Activated CD8-positive, alpha-beta memory T cell treated with anti-CD3 and anti-CD28 coated beads, Interleukin-2, amount 50 U/mL, for 24 hours (primary cell): ENCODE measurements around the gene ADGB.

Experiments
- DNase-seq: peaks from one replicate; pipeline ENCODE4 v3.0.0-alpha.2; 2020; ENCODE audit errors: extremely low read depth

ADGB gene

DNA sequence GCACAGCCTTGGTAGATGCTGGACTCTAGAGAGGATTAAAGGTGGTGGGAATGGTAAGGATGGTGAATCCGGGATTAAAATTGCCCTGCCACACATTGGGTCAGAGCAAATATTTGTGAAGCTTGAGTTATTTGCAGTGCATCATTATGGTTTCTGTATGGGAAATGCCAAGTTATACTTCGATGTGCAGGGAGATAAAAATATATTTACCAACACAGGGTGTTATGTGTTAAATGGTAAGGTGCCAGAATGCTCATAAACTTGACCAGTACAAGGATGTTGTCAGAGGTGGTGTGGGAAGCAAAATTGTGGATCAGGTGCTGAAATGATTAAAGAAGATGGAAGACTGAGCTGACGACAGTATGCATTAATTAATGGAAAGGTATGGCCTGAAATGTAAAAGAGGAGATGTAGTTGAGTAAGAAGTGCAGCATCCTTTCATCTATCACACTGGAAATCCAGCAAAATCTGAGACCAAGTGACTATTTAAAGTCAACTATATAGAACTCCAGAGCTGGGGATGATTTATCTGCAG is 262.3 kb downstream of the ADGB start:
- DNase-seq: no peak

DNA sequence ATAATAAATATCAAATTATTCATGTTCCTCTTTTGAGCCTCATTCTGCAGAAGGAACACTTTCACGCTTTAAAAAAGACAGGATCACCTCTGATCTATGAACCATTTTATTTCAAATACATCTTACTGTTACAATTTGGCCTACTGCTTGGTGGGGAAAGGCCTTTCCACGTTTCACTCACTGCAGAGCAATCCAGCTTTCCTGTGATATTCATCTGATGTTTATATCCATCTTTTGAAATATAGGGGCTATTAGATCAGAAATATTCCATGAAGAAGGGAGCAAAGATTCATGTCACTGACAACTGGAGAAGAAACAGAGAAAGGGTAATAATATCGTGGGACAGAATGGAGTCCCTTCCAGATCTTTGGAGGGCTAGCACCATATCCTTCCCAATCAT is 262.9 kb downstream of the ADGB start:
- no peak for DNase-seq

DNA sequence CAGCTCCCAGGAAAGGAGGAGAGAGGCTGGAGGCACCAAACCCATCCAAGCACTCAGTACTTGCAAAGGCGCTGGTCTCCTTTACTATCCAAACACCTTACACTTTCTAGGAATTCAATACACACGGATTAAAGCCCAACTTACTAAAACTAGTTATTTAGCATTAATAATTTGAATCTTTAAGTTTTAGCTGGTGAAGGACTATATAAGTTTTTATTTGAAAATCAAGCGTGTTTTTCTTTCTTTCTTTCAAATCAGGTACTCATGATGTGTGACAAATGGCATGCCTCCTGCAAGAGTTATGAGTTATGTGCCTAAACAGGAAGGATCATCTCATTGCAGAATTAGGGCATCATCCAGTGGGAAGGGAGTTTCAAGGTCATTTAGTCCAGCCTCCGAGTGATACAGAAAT is 263.7 kb downstream of the ADGB start:
- no peak for DNase-seq

DNA sequence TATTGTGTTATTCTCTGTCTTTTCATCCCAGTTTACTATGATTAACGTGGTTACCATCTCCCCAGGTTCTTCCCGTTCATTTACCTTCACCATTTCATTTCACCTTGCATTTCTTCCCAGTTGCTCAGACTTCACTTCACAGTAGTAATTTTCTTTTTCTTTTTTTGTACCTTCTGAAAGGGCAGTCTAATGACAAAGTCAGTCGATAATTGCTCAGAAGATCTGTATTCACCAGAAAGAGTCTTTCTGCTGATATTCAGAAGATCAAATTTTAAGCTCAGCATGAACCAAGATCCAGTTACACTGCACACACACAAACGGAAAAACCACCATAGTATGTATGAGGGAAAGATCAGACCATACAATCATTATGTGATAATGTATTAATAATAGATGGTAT is 265.5 kb downstream of the ADGB start:
- no peak for DNase-seq

DNA sequence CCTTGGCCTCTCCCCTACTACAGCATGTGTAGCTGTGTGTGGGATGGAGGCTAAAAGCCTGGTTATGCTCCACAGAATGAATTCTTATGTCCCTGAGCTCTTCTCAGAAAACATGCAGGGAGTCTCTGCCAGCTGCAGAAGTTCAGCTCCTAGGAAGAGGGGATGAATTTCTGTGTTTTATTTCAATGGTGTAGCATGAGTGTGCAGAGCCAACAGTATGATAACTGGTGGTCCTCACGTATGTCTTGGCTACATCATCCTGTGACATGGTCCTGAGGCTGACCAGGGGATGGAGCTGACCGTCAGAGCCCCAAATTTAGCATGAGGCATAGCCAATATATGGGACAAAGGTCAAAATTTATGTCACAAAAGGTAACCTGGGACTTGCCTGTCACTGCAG is 266.1 kb downstream of the ADGB start:
- DNase-seq: no peak
